ENCODE data around the gene CAMK2D.

GRCh38 chr4:113504422-113504821, 257.1 kb downstream of the CAMK2D start:
- TF ChIP-seq CTCF (IDR thresholded peaks at IDR 0.05) (no peak), POLR2A (IDR thresholded peaks at IDR 0.05; ENCODE audit: low read depth) (no peak)

Data from esophagus muscularis mucosa (tissue), 3 donors.